Gastrocnemius medialis (tissue), 4 donors: ENCODE data around the gene PROC.

ENCODE experiments used
- CTCF ChIP-seq, 5 experiments: fragments of 450-650 bp in 3 of 5; fragments of 200-600 bp in 2 of 5; sonication (generic) in 2 of 5; IDR thresholded peaks in 4 of 5; conservative IDR thresholded peaks in 1 of 5; 1 replicate in 4 of 5; 2 replicates in 1 of 5; pipeline ENCODE4 v1.5.1; 2016 to 2019; ENCODE audit warnings: antibody characterized with exemption in 5 of 5, mild to moderate bottlenecking in 3 of 5, moderate library complexity in 3 of 5
- POLR2A ChIP-seq, 2 donors: fragments of 450-650 bp; IDR thresholded peaks; one replicate each; pipeline ENCODE4 v1.6.1; 2017; ENCODE audit warnings: antibody characterized with exemption in 2 of 2, mild to moderate bottlenecking in 2 of 2, moderate library complexity in 2 of 2

GRCh38 chr2:127371037-127371436, 47.2 kb upstream of the PROC start:
- TF ChIP-seq CTCF (IDR thresholded peaks at IDR 0.05 in 4 of 5, conservative IDR thresholded peaks at IDR 0.05 in 1 of 5), result no peak
- TF ChIP-seq POLR2A (IDR thresholded peaks at IDR 0.05), result no peak
